ENCODE results near the gene ST6GALNAC6. TPM values are rescaled to one million over a fixed set of nuclear protein-coding genes. Genes with fewer than 3 reads are reported as not detected.

ST6GALNAC6 gene
- total RNA-seq, 2 donors from 2014 or later: 46.4 to 95.1 TPM

DNA sequence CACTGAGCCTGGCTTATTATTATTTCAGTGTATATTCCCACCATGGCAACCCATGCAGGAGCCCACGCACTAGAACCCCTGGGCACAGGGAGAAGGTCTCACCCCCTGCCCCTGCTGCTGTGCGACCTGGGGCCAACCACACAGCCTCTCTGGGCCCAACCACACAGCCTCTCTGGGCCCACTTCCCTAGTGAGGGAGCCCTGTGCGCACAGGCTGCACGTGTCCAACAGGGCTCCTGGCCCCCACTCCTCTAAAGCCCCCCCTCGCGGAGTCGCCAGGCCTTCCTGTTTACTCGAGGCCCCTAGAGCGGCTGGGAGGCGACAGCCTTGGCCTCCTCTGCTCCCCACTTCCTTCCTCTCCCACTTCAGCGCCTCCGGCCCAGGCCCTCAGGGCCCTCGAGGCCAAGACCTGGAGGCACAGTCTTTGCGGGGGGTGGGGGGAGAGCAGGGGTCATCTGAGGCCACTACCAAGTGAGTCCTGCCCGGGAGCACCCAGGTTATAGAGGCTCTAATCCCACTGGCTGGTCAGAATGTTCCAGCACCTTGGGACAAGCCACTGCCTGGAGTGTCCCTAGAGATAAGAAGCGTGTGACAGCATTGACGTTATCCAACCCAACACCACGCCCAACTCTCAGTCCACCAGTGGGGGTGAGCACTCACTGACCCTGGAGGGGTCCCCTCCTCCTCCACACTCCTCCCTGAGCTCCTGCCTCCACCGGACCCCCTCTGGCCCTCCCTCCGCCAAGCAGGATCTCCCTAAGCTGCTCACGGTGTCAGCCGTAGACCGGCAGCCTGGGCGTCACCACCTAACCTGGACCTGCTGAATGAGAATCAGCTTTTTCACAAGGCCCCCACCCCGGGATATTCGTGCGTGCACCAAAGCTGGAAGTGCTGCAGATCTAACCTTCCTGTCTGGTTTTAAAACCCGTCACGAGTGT is 37.1 kb downstream of the ST6GALNAC6 start:
- WGBS: 66% methylated on average over 29 of the region's 29 CpGs
- DNase-seq (ENCODE audit: low spot score): peak; percentile 19
- H3K27me3 ChIP-seq (replicated peaks; ENCODE audit: insufficient read depth): no peaks in the 10 kb centered on the region
- H3K4me3 ChIP-seq: no peak overlapping the region
- H3K9me3 ChIP-seq: no peaks in the 10 kb centered on the region
- H3K27ac ChIP-seq: peak overlapping the region in 1 of 2 donors; percentile 24
- H3K36me3 ChIP-seq: no peaks in the 10 kb centered on the region
- intact Hi-C loops (cut with DNase I): no loop called here
- H3K4me1 ChIP-seq (replicated peaks): no peaks in the 10 kb centered on the region
- TF ChIP-seq POLR2AphosphoS5 (IDR thresholded peaks at IDR 0.05) (no peak), POLR2A (IDR thresholded peaks at IDR 0.05) (no peak)
- TF ChIP-seq, protein P1, sequence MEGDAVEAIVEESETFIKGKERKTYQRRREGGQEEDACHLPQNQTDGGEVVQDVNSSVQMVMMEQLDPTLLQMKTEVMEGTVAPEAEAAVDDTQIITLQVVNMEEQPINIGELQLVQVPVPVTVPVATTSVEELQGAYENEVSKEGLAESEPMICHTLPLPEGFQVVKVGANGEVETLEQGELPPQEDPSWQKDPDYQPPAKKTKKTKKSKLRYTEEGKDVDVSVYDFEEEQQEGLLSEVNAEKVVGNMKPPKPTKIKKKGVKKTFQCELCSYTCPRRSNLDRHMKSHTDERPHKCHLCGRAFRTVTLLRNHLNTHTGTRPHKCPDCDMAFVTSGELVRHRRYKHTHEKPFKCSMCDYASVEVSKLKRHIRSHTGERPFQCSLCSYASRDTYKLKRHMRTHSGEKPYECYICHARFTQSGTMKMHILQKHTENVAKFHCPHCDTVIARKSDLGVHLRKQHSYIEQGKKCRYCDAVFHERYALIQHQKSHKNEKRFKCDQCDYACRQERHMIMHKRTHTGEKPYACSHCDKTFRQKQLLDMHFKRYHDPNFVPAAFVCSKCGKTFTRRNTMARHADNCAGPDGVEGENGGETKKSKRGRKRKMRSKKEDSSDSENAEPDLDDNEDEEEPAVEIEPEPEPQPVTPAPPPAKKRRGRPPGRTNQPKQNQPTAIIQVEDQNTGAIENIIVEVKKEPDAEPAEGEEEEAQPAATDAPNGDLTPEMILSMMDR (IDR thresholded peaks at IDR 0.05): no peak

GRCh38 chr9:127860779-127861178 is 38.6 kb downstream of the ST6GALNAC6 start:
- Histone ChIP-seq H3K36me3 (no peaks in the 10 kb centered on the region), H3K27ac (no peak overlapping the region), H3K9me3 (no peaks in the 10 kb centered on the region), H3K4me1 (replicated peaks) (no peaks in the 10 kb centered on the region), H3K4me3 (no peak overlapping the region), H3K27me3 (replicated peaks; ENCODE audit: insufficient read depth) (no peaks in the 10 kb centered on the region)
- WGBS: 94% methylated on average over 11 of the region's 11 CpGs
- DNase-seq (ENCODE audit: low spot score): no peak
- TF ChIP-seq, protein P1 (IDR thresholded peaks at IDR 0.05): no peak
- TF ChIP-seq POLR2AphosphoS5 (IDR thresholded peaks at IDR 0.05): no peak
- TF ChIP-seq POLR2A (IDR thresholded peaks at IDR 0.05): no peak
- intact Hi-C loops (cut with DNase I): no loop called here

DNA sequence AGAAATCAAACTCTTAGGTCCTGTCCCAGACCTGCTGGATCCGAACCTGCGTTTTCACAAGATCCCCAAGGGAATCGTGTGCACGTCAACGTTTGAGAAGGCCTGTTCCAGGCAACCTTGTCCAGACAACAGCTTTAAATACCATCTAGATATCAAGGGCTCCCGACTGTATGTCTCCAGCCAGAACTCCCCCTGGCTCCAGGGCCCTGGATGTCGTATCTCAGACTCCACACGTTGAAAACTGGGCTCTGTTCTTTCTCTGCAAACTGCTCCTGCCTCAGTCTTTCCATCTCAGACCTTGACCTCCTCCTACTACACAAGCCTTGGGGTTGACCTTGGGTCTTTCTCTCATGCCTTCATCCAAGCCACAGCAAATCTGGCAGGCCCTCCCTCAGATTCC is 39.1 kb downstream of the ST6GALNAC6 start:
- TF ChIP-seq POLR2A (IDR thresholded peaks at IDR 0.05) (no peak), POLR2AphosphoS5 (IDR thresholded peaks at IDR 0.05) (no peak)
- TF ChIP-seq, protein P1 (IDR thresholded peaks at IDR 0.05): no peak

DNA sequence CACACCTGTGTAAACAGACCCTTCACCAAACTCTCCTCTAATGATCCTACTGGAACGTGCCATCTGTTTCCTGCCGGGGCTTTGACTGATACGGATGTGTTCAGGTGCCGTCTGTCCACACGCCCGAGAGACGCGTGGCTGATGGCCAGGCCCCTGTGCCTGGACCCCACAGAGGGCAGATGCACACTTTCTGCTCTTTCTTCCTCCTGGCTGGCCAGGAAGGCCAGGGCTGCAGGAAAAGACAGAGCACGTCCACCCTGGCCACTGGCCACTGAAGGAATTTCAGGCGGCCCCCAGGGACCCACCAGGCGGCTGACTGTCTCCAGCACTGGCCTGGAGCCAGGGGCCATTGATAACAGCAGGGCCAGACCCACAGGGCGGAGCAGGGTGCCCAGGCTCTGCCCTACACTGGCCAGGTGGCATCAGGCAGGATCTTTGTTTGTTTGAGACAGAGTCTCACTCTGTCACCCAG is 41.3 kb downstream of the ST6GALNAC6 start:
- TF ChIP-seq, protein P1 (IDR thresholded peaks at IDR 0.05): no peak
- TF ChIP-seq POLR2AphosphoS5 (IDR thresholded peaks at IDR 0.05) (no peak), POLR2A (IDR thresholded peaks at IDR 0.05) (no peak)
- Histone ChIP-seq H3K9me3 (no peaks in the 10 kb centered on the region), H3K27ac (no peak overlapping the region), H3K4me3 (no peak overlapping the region), H3K4me1 (replicated peaks) (no peaks in the 10 kb centered on the region), H3K36me3 (no peaks in the 10 kb centered on the region), H3K27me3 (replicated peaks; ENCODE audit: insufficient read depth) (no peaks in the 10 kb centered on the region)
- WGBS: 25% methylated on average over 12 of the region's 12 CpGs
- no peak for DNase-seq (ENCODE audit: low spot score)
- intact Hi-C loops (cut with DNase I): no loop called here

More for the DNA sequence above, 39.1 kb downstream of the ST6GALNAC6 start:
- H3K4me3 ChIP-seq: no peak overlapping the region
- no peak overlapping the region for H3K27ac ChIP-seq
- intact Hi-C loops (cut with DNase I): no loop called here
- DNase-seq (ENCODE audit: low spot score): no peak
- H3K9me3 ChIP-seq: no peaks in the 10 kb centered on the region
- no peaks in the 10 kb centered on the region for H3K36me3 ChIP-seq
- 86% methylated on average over 8 of the region's 8 CpGs for WGBS
- no peaks in the 10 kb centered on the region for H3K27me3 ChIP-seq (replicated peaks; ENCODE audit: insufficient read depth)
- no peaks in the 10 kb centered on the region for H3K4me1 ChIP-seq (replicated peaks)
